Measurements from ENCODE around the gene TEPSIN.

The TEPSIN gene

GRCh38 chr17:81209141-81209540 is 29.7 kb downstream of the TEPSIN start:
- TF ChIP-seq TCF12 (IDR thresholded peaks at IDR 0.05; ENCODE audit: low read depth) = no peak
- no peak for TF ChIP-seq USF1 (IDR thresholded peaks at IDR 0.05)
- TF ChIP-seq CREB1 (IDR thresholded peaks at IDR 0.05; ENCODE audit: low read depth) = no peak
- no peak for TF ChIP-seq ZBTB7A (IDR thresholded peaks at IDR 0.05; ENCODE audit: low read depth)
- no peak for TF ChIP-seq REST (IDR thresholded peaks at IDR 0.05; ENCODE audit: low read depth)
- TF ChIP-seq TEAD4 (IDR thresholded peaks at IDR 0.05) = no peak
- TF ChIP-seq YY1 (IDR thresholded peaks at IDR 0.05; ENCODE audit: low read depth) = no peak
- TF ChIP-seq MAX (IDR thresholded peaks at IDR 0.05) = no peak
- no peak for TF ChIP-seq FOXM1 (IDR thresholded peaks at IDR 0.05; ENCODE audit: borderline replicate concordance, low read depth)
- no peak for TF ChIP-seq TAF1 (IDR thresholded peaks at IDR 0.05; ENCODE audit: low read depth)
- no peak for TF ChIP-seq CEBPB (IDR thresholded peaks at IDR 0.05)
- no peak for TF ChIP-seq NFIC (IDR thresholded peaks at IDR 0.05)
- no peak for TF ChIP-seq RAD21 (IDR thresholded peaks at IDR 0.05; ENCODE audit: low read depth)
- TF ChIP-seq EP300 (IDR thresholded peaks at IDR 0.05; ENCODE audit: borderline replicate concordance) = no peak
- no peak for TF ChIP-seq EGR1 (IDR thresholded peaks at IDR 0.05)

- TF ChIP-seq YY1 (IDR thresholded peaks at IDR 0.05; ENCODE audit: low read depth) (no peak), RAD21 (IDR thresholded peaks at IDR 0.05; ENCODE audit: low read depth) (no peak), TEAD4 (IDR thresholded peaks at IDR 0.05) (no peak), TAF1 (IDR thresholded peaks at IDR 0.05; ENCODE audit: low read depth) (no peak), ZBTB7A (IDR thresholded peaks at IDR 0.05; ENCODE audit: low read depth) (no peak), USF1 (IDR thresholded peaks at IDR 0.05) (no peak)
These were observed 30.2 kb downstream of the TEPSIN start for GRCh38 chr17:81208651-81209050.

- TF ChIP-seq ZBTB7A (IDR thresholded peaks at IDR 0.05; ENCODE audit: low read depth) (no peak), MAX (IDR thresholded peaks at IDR 0.05) (no peak)
These were observed 31.0 kb downstream of the TEPSIN start for GRCh38 chr17:81207610-81208581.

GRCh38 chr17:81206657-81207056 is 32.2 kb downstream of the TEPSIN start:
- no peak for TF ChIP-seq EGR1 (IDR thresholded peaks at IDR 0.05)

GRCh38 chr17:81206166-81206565 is 32.7 kb downstream of the TEPSIN start:
- TF ChIP-seq FOXM1 (IDR thresholded peaks at IDR 0.05; ENCODE audit: borderline replicate concordance, low read depth) (no peak), NFIC (IDR thresholded peaks at IDR 0.05) (no peak)

- no peak for TF ChIP-seq RAD21 (IDR thresholded peaks at IDR 0.05; ENCODE audit: low read depth)
- no peak for TF ChIP-seq YY1 (IDR thresholded peaks at IDR 0.05; ENCODE audit: low read depth)
- TF ChIP-seq REST (IDR thresholded peaks at IDR 0.05; ENCODE audit: low read depth) = no peak
- no peak for TF ChIP-seq MAX (IDR thresholded peaks at IDR 0.05)
- TF ChIP-seq USF1 (IDR thresholded peaks at IDR 0.05) = no peak
- TF ChIP-seq TEAD4 (IDR thresholded peaks at IDR 0.05) = no peak
- no peak for TF ChIP-seq EP300 (IDR thresholded peaks at IDR 0.05; ENCODE audit: borderline replicate concordance)
- TF ChIP-seq TAF1 (IDR thresholded peaks at IDR 0.05; ENCODE audit: low read depth) = no peak
- TF ChIP-seq CEBPB (IDR thresholded peaks at IDR 0.05) = no peak
- TF ChIP-seq FOXM1 (IDR thresholded peaks at IDR 0.05; ENCODE audit: borderline replicate concordance, low read depth) = no peak
- TF ChIP-seq TCF12 (IDR thresholded peaks at IDR 0.05; ENCODE audit: low read depth) = no peak
- no peak for TF ChIP-seq ZBTB7A (IDR thresholded peaks at IDR 0.05; ENCODE audit: low read depth)
- no peak for TF ChIP-seq EGR1 (IDR thresholded peaks at IDR 0.05)
- no peak for TF ChIP-seq NFIC (IDR thresholded peaks at IDR 0.05)
- no peak for TF ChIP-seq CREB1 (IDR thresholded peaks at IDR 0.05; ENCODE audit: low read depth)
These were observed 34.3 kb downstream of the TEPSIN start for GRCh38 chr17:81204578-81204977.

All from Ishikawa (cell line).